Left ventricle myocardium inferior (tissue), 1 donor: ENCODE data around the gene CORO2B. TPM values are rescaled to one million over a fixed set of nuclear protein-coding genes. Genes with fewer than 3 reads are reported as not detected.

Experiments
- DNase-seq: peaks from one replicate; pipeline ENCODE4 v3.0.0-alpha.2; 2020
- H3K27ac ChIP-seq: fragments of 200-600 bp; replicated peaks from 2 replicates; pipeline ENCODE4 v1.8.0; 2021
- H3K27me3 ChIP-seq: fragments of 200-600 bp; 2 replicates; pipeline ENCODE4 v1.8.0; 2021; ENCODE audit warnings: low read depth
- H3K36me3 ChIP-seq: fragments of 200-600 bp; 2 replicates; pipeline ENCODE4 v1.8.0; 2021
- H3K4me1 ChIP-seq: fragments of 200-600 bp; 2 replicates; pipeline ENCODE4 v1.8.0; 2021
- H3K4me3 ChIP-seq: fragments of 200-600 bp; 2 replicates; pipeline ENCODE4 v1.8.0; 2021; ENCODE audit warnings: mild to moderate bottlenecking, moderate library complexity
- H3K9me3 ChIP-seq: fragments of 200-600 bp; replicated peaks from 2 replicates; pipeline ENCODE4 v1.8.0; 2021
- intact Hi-C: fragments of 100-400 bp; cut with micrococcal nuclease; formaldehyde crosslinking; loops from one replicate; pipeline ENCODE4 v1.11.0; 2022
- total RNA-seq: library from RNA; stranded (reverse); fragmentation: NEBNext Ultra II Directional; extraction: Animal tissue kit (Norgen Biotek cat#: 25700); gene quantifications from one replicate; pipeline ENCODE4 v1.2.1, GENCODE V29; 2021
- TF ChIP-seq, protein P1 (sequence below): fragments of 200-600 bp; IDR thresholded peaks from 2 replicates; pipeline ENCODE4 v1.8.0; 2021; ENCODE audit warnings: antibody characterized with exemption, mild to moderate bottlenecking, borderline replicate concordance
- donor health status: DM: no; HTN: yes; CAD: no; lungs with severe emphysema.

CORO2B gene
- total RNA-seq, 1 donor from 2014 or later = 5.0 TPM

DNA sequence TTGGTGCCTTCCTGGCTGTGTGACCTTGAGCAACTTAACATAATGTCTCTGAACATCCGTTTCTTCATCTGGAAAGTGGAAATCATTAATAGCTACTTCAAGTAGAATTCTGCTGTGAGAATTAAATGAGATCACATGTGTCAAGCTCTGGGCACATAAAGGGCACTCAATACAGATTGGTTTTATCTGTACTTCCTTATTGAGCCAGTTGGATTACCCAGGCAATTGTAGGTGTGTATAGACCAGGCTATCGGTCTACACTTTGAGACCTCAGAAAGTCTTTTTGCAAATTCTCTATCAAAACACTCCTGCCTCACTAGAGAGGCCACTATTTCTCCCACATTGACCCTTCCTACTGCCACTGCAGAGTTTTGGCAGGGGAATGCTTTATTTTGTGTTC, 194.2 kb downstream of the CORO2B start:
- H3K27me3 ChIP-seq = no peaks in the 10 kb centered on the region
- TF ChIP-seq, protein P1, sequence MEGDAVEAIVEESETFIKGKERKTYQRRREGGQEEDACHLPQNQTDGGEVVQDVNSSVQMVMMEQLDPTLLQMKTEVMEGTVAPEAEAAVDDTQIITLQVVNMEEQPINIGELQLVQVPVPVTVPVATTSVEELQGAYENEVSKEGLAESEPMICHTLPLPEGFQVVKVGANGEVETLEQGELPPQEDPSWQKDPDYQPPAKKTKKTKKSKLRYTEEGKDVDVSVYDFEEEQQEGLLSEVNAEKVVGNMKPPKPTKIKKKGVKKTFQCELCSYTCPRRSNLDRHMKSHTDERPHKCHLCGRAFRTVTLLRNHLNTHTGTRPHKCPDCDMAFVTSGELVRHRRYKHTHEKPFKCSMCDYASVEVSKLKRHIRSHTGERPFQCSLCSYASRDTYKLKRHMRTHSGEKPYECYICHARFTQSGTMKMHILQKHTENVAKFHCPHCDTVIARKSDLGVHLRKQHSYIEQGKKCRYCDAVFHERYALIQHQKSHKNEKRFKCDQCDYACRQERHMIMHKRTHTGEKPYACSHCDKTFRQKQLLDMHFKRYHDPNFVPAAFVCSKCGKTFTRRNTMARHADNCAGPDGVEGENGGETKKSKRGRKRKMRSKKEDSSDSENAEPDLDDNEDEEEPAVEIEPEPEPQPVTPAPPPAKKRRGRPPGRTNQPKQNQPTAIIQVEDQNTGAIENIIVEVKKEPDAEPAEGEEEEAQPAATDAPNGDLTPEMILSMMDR = no peak
- peaks cover 30% of the 10 kb centered on the region for H3K4me1 ChIP-seq
- no peak overlapping the region for H3K4me3 ChIP-seq
- H3K36me3 ChIP-seq = no peaks in the 10 kb centered on the region
- no peaks in the 10 kb centered on the region for H3K9me3 ChIP-seq
- intact Hi-C loops = no loop called here
- H3K27ac ChIP-seq = no peak overlapping the region
- DNase-seq = no peak

GRCh38 chr15:68774120-68774519, 195.3 kb downstream of the CORO2B start:
- Histone ChIP-seq H3K36me3 (peaks cover 8% of the 10 kb centered on the region), H3K9me3 (no peaks in the 10 kb centered on the region), H3K4me3 (no peak overlapping the region), H3K27me3 (no peaks in the 10 kb centered on the region), H3K27ac (peak overlapping the region; percentile 75), H3K4me1 (peaks cover 30% of the 10 kb centered on the region)
- no peak for DNase-seq
- TF ChIP-seq, protein P1 = no peak
- intact Hi-C loops = no loop called here

DNA sequence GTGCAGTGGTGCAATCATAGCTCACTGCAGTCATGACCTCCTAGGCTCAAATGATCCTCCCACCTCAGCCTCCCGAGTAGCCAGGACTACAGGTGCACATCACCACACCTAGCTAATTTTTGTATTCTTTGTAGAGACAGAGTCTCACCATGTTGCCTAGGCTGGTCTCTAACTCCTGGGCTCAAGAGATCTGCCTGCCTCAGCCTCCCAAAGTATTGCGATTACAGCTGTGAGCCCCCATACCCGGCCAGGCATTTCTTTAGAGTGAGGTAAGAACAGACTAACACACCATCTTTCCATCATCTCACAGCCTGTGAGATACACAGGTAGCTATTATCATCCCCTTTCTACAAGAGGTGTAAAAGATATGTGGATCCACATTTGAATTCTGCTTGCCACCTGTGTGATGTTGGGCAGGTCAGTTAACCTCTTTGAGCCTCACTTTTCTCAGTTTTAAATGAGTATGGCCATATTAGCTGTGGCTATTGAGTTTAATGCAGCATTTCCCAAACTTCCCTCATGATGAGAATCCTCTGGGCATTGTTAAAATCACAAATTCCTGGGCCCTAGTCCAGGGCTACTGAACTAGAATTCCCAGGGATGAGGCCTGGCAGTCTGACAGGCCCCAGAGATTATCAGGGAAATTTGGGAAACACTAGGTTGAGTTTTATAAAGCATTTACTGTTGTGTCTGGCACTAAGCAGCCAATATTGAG, 195.9 kb downstream of the CORO2B start:
- TF ChIP-seq, protein P1 = no peak
- H3K4me1 ChIP-seq = peaks cover 30% of the 10 kb centered on the region
- no peaks in the 10 kb centered on the region for H3K27me3 ChIP-seq
- no peak overlapping the region for H3K4me3 ChIP-seq
- H3K27ac ChIP-seq = peak overlapping the region; percentile 75
- intact Hi-C loops = no loop called here
- no peaks in the 10 kb centered on the region for H3K9me3 ChIP-seq
- DNase-seq = peak; percentile 47
- H3K36me3 ChIP-seq = peaks cover 13% of the 10 kb centered on the region

- intact Hi-C loops = no loop called here
- peak overlapping the region; percentile 75 for H3K27ac ChIP-seq
- no peaks in the 10 kb centered on the region for H3K9me3 ChIP-seq
- TF ChIP-seq, protein P1 = no peak
- no peaks in the 10 kb centered on the region for H3K27me3 ChIP-seq
- no peak for DNase-seq
- peaks cover 30% of the 10 kb centered on the region for H3K4me1 ChIP-seq
- H3K4me3 ChIP-seq = no peak overlapping the region
- peaks cover 17% of the 10 kb centered on the region for H3K36me3 ChIP-seq
Measured at GRCh38 chr15:68775236-68775577, 196.4 kb downstream of the CORO2B start.

GRCh38 chr15:68775671-68776476, 197.1 kb downstream of the CORO2B start:
- peak; percentile 90 for DNase-seq
- H3K27me3 ChIP-seq = no peaks in the 10 kb centered on the region
- H3K9me3 ChIP-seq = no peaks in the 10 kb centered on the region
- H3K27ac ChIP-seq = peak overlapping the region; percentile 75
- TF ChIP-seq, protein P1 = no peak
- H3K4me1 ChIP-seq = peaks cover 30% of the 10 kb centered on the region
- peaks cover 24% of the 10 kb centered on the region for H3K36me3 ChIP-seq
- H3K4me3 ChIP-seq = no peak overlapping the region
- intact Hi-C loops = no loop called here
